HepG2 (cell line): ENCODE results near the gene CCL4L2. TPM values are rescaled to one million over a fixed set of nuclear protein-coding genes. Genes with fewer than 3 reads are reported as not detected.

Source experiments
- ARID5B ChIP-seq: IDR thresholded peaks from 2 replicates; pipeline ENCODE4 v1.4.0; 2020; ENCODE audit warnings: mild to moderate bottlenecking, missing genetic modification reagents
- NR0B2 ChIP-seq: sonication (generic); formaldehyde crosslinking; IDR thresholded peaks from 2 replicates; pipeline ENCODE4 v1.4.0; 2020; ENCODE audit warnings: mild to moderate bottlenecking, missing genetic modification reagents
- PRMT3 ChIP-seq: sonication (generic); formaldehyde crosslinking; IDR thresholded peaks from 2 replicates; pipeline ENCODE4 v1.8.1; 2022; ENCODE audit warnings: low read depth, mild to moderate bottlenecking, moderate library complexity, missing genetic modification reagents, borderline replicate concordance
- TAF1 ChIP-seq: sonication (generic); formaldehyde crosslinking; IDR thresholded peaks from 2 replicates; pipeline ENCODE4 v1.4.0; 2020; ENCODE audit warnings: missing genetic modification reagents
- ZNF225 ChIP-seq: sonication (generic); formaldehyde crosslinking; IDR thresholded peaks from 2 replicates; pipeline ENCODE4 v1.4.0; 2020; ENCODE audit warnings: mild to moderate bottlenecking, missing genetic modification reagents
- ZNF605 ChIP-seq: sonication (generic); formaldehyde crosslinking; IDR thresholded peaks from 2 replicates; pipeline ENCODE4 v1.8.0; 2022; ENCODE audit warnings: mild to moderate bottlenecking, missing genetic modification reagents
- polyA plus RNA-seq, 8 experiments: library from polyadenylated mRNA; depleted of rRNA in 3 of 8; stranded (reverse) in 7 of 8; unstranded in 1 of 8; fragments of >200 nt; fragmentation: Illumina TruSeq in 4 of 8; extraction: Trizol in 4 of 8; gene quantifications; 2 replicates each; pipeline versions ENCODE4 v1.2.1 to v1.2.3, GENCODE V29; 2011 to 2016; ENCODE audit warnings: low read depth in 4 of 8, missing spikeins in 1 of 8, mixed read lengths in 1 of 8; ENCODE audit not compliant: insufficient read depth in 1 of 8
- total RNA-seq, 5 experiments: library from RNA; depleted of rRNA; stranded (reverse); fragments of >200 nt; fragmentation: Illumina TruSeq; extraction: Trizol; gene quantifications; 2 replicates each; pipeline ENCODE4 v1.2.3, GENCODE V29; 2016; ENCODE audit warnings: low read depth in 1 of 5
- TF ChIP-seq, protein P1 (sequence below): fragments of 450-650 bp; IDR thresholded peaks from 2 replicates; pipeline ENCODE4 v1.6.1; 2017; ENCODE audit warnings: mild to moderate bottlenecking

Gene CCL4L2
- total and polyA plus RNA-seq, 2 of the 13 experiments (the other 11 are each of a cell fraction or from before 2014, with no cell fraction given): not detected

DNA sequence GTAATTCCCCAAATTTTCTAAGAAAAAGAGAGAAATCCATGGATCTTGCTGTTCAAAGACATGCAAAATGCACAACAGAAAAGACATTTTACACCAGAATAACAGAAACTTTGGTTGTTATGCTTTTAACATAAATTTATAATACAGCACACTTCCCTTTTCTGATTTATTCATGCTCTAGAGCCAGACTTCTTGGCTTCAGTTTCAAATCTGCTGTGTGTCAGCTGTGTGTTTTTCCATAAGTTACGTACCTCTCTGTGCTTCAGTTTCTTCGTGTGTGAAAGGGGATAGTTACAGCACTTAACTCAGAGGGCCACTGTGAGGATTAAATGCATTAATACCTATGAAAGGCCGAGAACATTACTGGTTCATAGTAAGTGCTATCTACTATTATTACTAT is 7.5 kb upstream of the CCL4L2 start (continued):
- TF ChIP-seq, protein P1, sequence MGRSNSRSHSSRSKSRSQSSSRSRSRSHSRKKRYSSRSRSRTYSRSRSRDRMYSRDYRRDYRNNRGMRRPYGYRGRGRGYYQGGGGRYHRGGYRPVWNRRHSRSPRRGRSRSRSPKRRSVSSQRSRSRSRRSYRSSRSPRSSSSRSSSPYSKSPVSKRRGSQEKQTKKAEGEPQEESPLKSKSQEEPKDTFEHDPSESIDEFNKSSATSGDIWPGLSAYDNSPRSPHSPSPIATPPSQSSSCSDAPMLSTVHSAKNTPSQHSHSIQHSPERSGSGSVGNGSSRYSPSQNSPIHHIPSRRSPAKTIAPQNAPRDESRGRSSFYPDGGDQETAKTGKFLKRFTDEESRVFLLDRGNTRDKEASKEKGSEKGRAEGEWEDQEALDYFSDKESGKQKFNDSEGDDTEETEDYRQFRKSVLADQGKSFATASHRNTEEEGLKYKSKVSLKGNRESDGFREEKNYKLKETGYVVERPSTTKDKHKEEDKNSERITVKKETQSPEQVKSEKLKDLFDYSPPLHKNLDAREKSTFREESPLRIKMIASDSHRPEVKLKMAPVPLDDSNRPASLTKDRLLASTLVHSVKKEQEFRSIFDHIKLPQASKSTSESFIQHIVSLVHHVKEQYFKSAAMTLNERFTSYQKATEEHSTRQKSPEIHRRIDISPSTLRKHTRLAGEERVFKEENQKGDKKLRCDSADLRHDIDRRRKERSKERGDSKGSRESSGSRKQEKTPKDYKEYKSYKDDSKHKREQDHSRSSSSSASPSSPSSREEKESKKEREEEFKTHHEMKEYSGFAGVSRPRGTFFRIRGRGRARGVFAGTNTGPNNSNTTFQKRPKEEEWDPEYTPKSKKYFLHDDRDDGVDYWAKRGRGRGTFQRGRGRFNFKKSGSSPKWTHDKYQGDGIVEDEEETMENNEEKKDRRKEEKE: no peak
- no peak for TF ChIP-seq TAF1 (CRISPR knock-in tag)
- no peak for TF ChIP-seq NR0B2 (CRISPR knock-in tag)
- TF ChIP-seq PRMT3 (CRISPR knock-in tag): no peak
- no peak for TF ChIP-seq ZNF605 (CRISPR knock-in tag)
- TF ChIP-seq ARID5B (CRISPR knock-in tag): no peak
- TF ChIP-seq ZNF225 (CRISPR knock-in tag): no peak
